Suprapubic skin (tissue), 4 donors: Measurements from ENCODE around the gene RBM17. TPM values are rescaled to one million over a fixed set of nuclear protein-coding genes. Genes with fewer than 3 reads are reported as not detected.

Experiments used
- DNase-seq, 2 donors: peaks; one replicate each; pipeline ENCODE4 v3.0.0-alpha.2; 2019; ENCODE audit warnings: low spot score in 2 of 2
- H3K27ac ChIP-seq: fragments of 200-600 bp; sonication (generic); one replicate; pipeline ENCODE4 v1.5.1; 2019
- H3K27me3 ChIP-seq: fragments of 200-600 bp; sonication (generic); one replicate; pipeline ENCODE4 v1.5.1; 2019
- H3K36me3 ChIP-seq: fragments of 200-600 bp; sonication (generic); one replicate; pipeline ENCODE4 v1.5.1; 2019
- H3K4me1 ChIP-seq: fragments of 200-600 bp; sonication (generic); one replicate; pipeline ENCODE4 v1.5.1; 2019
- H3K4me3 ChIP-seq: fragments of 200-600 bp; sonication (generic); one replicate; pipeline ENCODE4 v1.5.1; 2019; ENCODE audit warnings: mild to moderate bottlenecking
- H3K9me3 ChIP-seq: fragments of 200-600 bp; sonication (generic); one replicate; pipeline ENCODE4 v1.5.1; 2019
- CTCF ChIP-seq, 2 donors: fragments of 200-600 bp in 1 of 2; fragments of 450-650 bp in 1 of 2; sonication (generic) in 1 of 2; IDR thresholded peaks; one replicate each; pipeline ENCODE4 v1.5.1; 2016 to 2019; ENCODE audit warnings: antibody characterized with exemption in 2 of 2, mild to moderate bottlenecking in 1 of 2, moderate library complexity in 1 of 2
- EP300 ChIP-seq: sonication (generic); formaldehyde crosslinking; IDR thresholded peaks from one replicate; pipeline ENCODE4 v1.6.1; 2017; ENCODE audit warnings: antibody characterized with exemption
- POLR2A ChIP-seq, 2 donors: fragments of 450-650 bp; IDR thresholded peaks; one replicate each; pipeline ENCODE4 v1.6.1; 2017; ENCODE audit warnings: antibody characterized with exemption in 2 of 2, mild to moderate bottlenecking in 2 of 2, moderate library complexity in 2 of 2
- POLR2AphosphoS5 ChIP-seq, 3 donors: sonication (generic); formaldehyde crosslinking; IDR thresholded peaks; one replicate each; pipeline ENCODE4 v1.6.1; 2017; ENCODE audit warnings: antibody characterized with exemption in 3 of 3
- WGBS: methylation state at CpG from one replicate; pipeline ENCODE4 v1.1.5; 2018; 5-methylcytosine and 5-hydroxymethylcytosine counted together
- total RNA-seq, 4 donors: library from RNA; depleted of rRNA; stranded (reverse); fragments of >200 nt; gene quantifications; one replicate each; pipeline ENCODE4 v1.1.0, GENCODE V29; 2016

RBM17 gene
- total RNA-seq, 4 donors from 2014 or later: 31.9 to 85.6 (median 42.9) TPM

GRCh38 chr10:6072215-6072934, 16.5 kb upstream of the RBM17 start:
- H3K27me3 ChIP-seq: no peaks in the 10 kb centered on the region
- H3K27ac ChIP-seq: no peak overlapping the region
- H3K36me3 ChIP-seq: no peaks in the 10 kb centered on the region
- no peak overlapping the region for H3K4me3 ChIP-seq
- H3K4me1 ChIP-seq: peaks cover 18% of the 10 kb centered on the region
- H3K9me3 ChIP-seq: no peaks in the 10 kb centered on the region
- no peak for DNase-seq
- no peak for TF ChIP-seq CTCF (IDR thresholded peaks at IDR 0.05)
- no peak for TF ChIP-seq POLR2AphosphoS5 (IDR thresholded peaks at IDR 0.05)
- no peak for TF ChIP-seq EP300
- no peak for TF ChIP-seq POLR2A (IDR thresholded peaks at IDR 0.05)
- WGBS: 62% methylated on average over 13 of the region's 13 CpGs

GRCh38 chr10:6074489-6075301, 14.1 kb upstream of the RBM17 start:
- TF ChIP-seq CTCF (IDR thresholded peaks at IDR 0.05) (no peak), POLR2AphosphoS5 (IDR thresholded peaks at IDR 0.05) (no peak), EP300 (no peak), POLR2A (IDR thresholded peaks at IDR 0.05) (no peak)
- WGBS: 69% methylated on average over 17 of the region's 17 CpGs
- Histone ChIP-seq H3K4me3 (no peak overlapping the region), H3K27ac (no peak overlapping the region), H3K36me3 (no peaks in the 10 kb centered on the region), H3K27me3 (no peaks in the 10 kb centered on the region), H3K9me3 (no peaks in the 10 kb centered on the region), H3K4me1 (peaks cover 18% of the 10 kb centered on the region)
- DNase-seq: no peak

- H3K36me3 ChIP-seq: no peaks in the 10 kb centered on the region
- peaks cover 12% of the 10 kb centered on the region for H3K4me1 ChIP-seq
- no peaks in the 10 kb centered on the region for H3K9me3 ChIP-seq
- TF ChIP-seq POLR2A (IDR thresholded peaks at IDR 0.05): no peak
- TF ChIP-seq CTCF (IDR thresholded peaks at IDR 0.05): no peak
- no peak for TF ChIP-seq POLR2AphosphoS5 (IDR thresholded peaks at IDR 0.05)
- TF ChIP-seq EP300: no peak
- no peaks in the 10 kb centered on the region for H3K27me3 ChIP-seq
- DNase-seq: no peak
- H3K4me3 ChIP-seq: no peak overlapping the region
- WGBS: 74% methylated on average over 11 of the region's 12 CpGs
- H3K27ac ChIP-seq: no peak overlapping the region
Measured at GRCh38 chr10:6077071-6077675, 11.7 kb upstream of the RBM17 start.

- H3K27ac ChIP-seq: no peak overlapping the region
- H3K4me3 ChIP-seq: no peak overlapping the region
- WGBS: 66% methylated on average over 4 of the region's 4 CpGs
- no peaks in the 10 kb centered on the region for H3K36me3 ChIP-seq
- H3K9me3 ChIP-seq: no peaks in the 10 kb centered on the region
- TF ChIP-seq CTCF (IDR thresholded peaks at IDR 0.05): no peak
- H3K4me1 ChIP-seq: peaks cover 7% of the 10 kb centered on the region
- no peaks in the 10 kb centered on the region for H3K27me3 ChIP-seq
- no peak for DNase-seq
Measured at GRCh38 chr10:6079044-6079443, 9.8 kb upstream of the RBM17 start.

GRCh38 chr10:6080417-6080973, 8.3 kb upstream of the RBM17 start:
- DNase-seq: no peak
- WGBS: 92% methylated on average over 4 of the region's 4 CpGs
- H3K4me3 ChIP-seq: no peak overlapping the region

More at GRCh38 chr10:6080417-6080973, 8.3 kb upstream of the RBM17 start:
- H3K36me3 ChIP-seq: no peaks in the 10 kb centered on the region
- no peaks in the 10 kb centered on the region for H3K9me3 ChIP-seq
- TF ChIP-seq EP300: no peak
- TF ChIP-seq POLR2AphosphoS5 (IDR thresholded peaks at IDR 0.05): no peak
- no peak for TF ChIP-seq CTCF (IDR thresholded peaks at IDR 0.05)
- no peak for TF ChIP-seq POLR2A (IDR thresholded peaks at IDR 0.05)
- no peak overlapping the region for H3K27ac ChIP-seq
- peaks cover 2% of the 10 kb centered on the region for H3K4me1 ChIP-seq
- no peaks in the 10 kb centered on the region for H3K27me3 ChIP-seq
